NCI-H460 (cell line): ENCODE data around the gene AGPAT2. TPM values are rescaled to one million over a fixed set of nuclear protein-coding genes. Genes with fewer than 3 reads are reported as not detected.

Experiments used
- DNase-seq: peaks from one replicate; pipeline ENCODE4 v3.0.0-alpha.2; 2016; ENCODE audit warnings: low read depth; ENCODE audit errors: extremely low read depth
- total RNA-seq: library from RNA; depleted of rRNA; stranded (reverse); fragments of >200 nt; shearing (Covaris generic); gene quantifications from 2 replicates; pipeline ENCODE4 v1.2.3, GENCODE V29; 2014

The AGPAT2 gene
- total RNA-seq, 1 experiment from 2014 or later = 24.5 TPM

DNA sequence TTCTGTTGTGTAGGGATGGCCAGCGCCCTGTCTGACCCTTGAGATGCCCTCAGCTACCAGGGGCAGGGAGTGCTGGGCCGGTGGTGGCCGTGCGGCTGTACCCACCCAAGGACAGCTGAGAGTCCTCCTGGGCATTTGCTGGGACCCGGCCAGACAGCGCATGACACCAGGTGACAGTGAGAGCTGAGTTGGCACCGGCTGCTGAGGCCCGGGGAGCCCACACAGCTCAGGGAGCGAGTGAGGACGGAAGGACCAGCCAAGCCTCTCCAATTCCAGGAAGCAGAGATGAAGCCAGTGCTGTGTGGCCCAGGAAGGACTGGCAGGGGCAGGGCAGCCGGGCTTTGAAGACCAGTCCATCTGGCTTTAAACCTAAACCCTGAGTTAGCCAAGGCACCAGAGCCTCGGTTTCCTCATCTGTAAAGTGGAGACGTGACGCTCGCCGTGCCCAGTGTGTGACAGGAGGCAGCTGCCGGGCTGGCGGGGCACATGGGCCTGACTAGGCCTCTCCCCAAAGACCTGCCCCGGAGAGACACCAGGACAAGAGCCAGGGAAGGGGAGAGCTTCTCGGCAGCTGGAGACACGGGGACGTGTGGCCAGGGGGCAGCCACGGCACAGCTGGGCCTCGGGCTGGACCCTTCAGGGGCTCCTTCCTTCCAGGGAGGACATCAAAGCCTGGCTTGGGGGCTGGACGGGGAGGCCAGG is 3.0 kb upstream of the AGPAT2 start:
- no peak for DNase-seq

GRCh38 chr9:136689108-136689460 is 1.8 kb upstream of the AGPAT2 start:
- DNase-seq = no peak

DNA sequence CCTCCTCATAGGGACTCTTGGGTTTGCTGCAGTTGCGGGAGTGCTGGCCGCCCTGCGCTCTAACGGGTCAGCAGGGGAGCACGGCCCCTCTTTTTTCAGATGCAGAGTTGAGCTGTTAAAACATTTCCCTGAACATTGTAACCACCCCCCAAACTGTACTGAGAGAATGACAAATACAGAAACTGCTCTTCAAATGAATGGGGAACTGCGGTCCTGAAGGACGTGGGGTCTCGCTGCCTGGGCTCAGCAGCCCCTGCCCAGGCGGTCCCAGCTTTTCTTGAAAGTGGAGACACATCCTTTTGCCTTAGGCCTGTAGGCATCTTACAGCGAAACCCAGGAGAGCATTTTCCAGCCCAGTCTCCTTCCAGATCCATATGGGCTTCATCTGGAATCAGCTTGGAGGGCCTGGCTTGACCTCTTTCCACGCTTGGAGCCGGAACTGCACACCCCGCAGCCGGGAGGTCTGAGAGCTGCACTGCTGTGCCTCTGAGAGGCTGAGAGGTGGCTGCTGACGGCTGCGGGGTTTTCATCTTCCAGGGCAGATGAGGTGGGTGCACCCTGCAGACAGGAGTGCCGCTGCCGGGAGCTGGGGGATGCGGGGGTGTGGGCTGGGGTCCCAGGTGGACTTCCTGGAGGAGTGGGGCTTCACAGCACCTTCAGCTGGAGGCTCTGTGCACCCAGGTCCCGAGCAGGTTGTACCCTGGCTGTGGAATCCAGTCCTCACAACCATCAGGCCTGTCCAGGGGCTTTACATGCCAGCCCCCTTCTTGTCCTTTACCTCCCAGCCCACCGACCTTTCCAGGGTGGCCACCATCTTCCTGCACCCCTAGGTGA is 1.2 kb upstream of the AGPAT2 start:
- DNase-seq = no peak

DNA sequence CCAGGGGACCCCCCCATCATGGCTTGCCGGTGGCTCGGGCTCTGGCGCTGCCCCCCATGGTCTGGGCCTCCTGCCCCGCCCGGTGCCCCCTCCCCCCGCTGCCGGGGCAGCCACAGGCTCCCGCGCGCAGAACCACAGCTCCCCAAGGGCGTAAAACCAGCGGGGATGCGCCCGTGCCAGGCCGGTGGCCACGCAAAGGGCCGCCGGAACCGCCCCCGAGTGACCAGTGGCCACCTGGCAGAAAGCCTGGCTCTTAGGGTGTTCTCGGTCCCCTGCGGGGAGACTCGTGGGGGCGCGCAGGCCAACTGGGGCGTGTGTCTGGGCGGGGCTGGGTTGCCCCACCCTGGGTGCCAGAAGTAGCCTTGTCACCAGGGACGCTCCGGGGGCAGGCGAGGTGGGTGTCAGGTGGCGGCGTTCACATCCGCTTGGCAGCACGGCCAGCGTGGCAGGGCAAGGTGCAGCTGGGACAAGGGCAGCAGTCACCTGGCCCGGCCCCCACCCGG is 515 bp upstream of the AGPAT2 start:
- no peak for DNase-seq

DNA sequence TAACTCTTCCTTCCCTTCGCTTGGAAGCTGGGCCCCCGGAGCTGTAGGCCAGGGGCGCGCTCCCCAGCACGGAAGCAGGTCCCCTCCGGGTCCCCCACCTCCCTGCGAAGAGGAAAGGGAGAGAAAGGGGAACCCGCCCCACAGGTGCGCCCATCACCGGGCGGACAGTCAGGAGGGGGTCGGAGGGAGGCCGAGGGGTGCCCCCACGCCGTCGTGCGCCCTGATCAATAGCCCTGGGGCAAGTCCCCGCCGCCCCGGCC is 793 bp downstream of the AGPAT2 start:
- no peak for DNase-seq

- no peak for DNase-seq
Observed at GRCh38 chr9:136685790-136686533, 1.3 kb downstream of the AGPAT2 start.

GRCh38 chr9:136685216-136685615 is 2.0 kb downstream of the AGPAT2 start:
- DNase-seq = no peak

DNA sequence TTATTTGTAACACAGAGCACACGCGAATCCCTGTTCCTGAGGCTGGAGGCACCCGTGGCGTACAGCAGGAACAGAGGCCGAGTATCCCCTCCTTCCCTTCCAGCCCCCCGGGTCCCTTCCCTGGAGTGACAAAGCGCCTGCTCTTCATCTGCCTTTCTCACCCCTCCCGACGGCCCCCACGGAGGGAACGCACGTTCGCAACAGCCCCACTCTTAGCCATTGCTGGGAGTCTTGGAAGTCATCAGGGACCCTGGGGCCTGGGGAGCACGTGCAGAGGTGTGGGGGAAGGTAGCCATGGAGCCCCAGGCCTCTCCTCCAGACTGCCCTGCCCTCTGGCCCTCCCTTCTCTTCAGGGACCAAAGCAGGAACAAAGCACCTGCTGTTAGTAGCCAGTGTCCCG is 2.5 kb downstream of the AGPAT2 start:
- DNase-seq = no peak

- DNase-seq = no peak
Observed at GRCh38 chr9:136684339-136684738, 2.9 kb downstream of the AGPAT2 start.

DNA sequence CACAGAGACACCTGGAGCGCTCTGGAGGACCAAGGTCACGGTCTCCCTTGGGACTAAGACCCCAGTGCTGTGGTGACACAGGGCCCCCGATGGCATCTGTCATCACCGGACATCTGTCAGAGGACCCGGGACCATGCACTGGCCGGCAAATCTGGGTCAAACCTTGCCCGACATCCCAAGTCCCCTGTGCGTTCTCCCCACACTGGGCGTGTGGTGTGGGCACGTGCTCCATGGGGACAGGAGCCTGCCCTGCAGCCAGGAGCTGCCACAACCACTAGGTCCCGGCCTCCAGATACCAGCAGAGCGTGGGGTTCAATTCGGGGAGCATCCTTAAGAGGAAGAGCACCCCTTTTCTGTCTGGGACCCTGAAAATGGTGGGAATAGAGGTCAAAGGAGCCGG is 3.5 kb downstream of the AGPAT2 start:
- DNase-seq = no peak

GRCh38 chr9:136683173-136683745 is 4.0 kb downstream of the AGPAT2 start:
- DNase-seq = no peak

- no peak for DNase-seq
Observed at GRCh38 chr9:136682710-136683109, 4.5 kb downstream of the AGPAT2 start.

DNA sequence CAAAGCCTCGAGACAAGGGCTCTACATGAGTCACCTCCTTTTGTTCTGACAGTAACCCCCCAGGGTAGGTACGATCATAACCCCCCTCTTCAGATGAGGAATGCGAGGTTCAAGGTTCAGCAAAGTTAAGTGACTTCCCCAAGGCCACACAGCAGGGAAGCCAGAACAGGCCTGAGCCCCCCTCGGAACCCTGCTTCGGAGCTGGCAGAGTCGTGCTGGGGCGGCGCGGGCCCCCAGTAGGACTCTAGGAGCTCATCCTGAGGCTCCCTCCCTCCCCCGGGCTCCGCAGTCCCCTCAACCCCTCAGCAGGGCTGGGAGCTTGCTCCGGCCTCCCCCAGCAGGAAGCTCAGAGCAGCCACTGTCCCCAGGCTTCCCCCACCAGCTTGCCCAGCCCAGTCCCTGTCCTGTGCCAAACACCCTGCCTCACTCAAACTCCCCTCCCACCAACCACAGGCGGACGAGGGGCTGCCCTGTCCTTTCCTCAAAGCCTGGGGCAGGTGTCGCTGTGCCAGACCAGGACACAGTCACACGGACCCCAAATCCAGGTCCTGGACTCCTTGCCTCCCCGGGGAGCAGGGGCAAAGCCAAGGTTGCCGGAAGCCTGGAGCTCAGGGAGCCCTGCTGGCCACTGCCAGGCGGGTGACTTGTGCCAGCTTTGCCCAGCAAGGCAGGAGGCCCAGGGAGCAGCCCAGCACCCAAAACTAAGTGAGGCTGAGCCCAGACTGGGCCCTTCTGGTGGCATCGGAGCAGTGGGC is 5.1 kb downstream of the AGPAT2 start:
- no peak for DNase-seq

DNA sequence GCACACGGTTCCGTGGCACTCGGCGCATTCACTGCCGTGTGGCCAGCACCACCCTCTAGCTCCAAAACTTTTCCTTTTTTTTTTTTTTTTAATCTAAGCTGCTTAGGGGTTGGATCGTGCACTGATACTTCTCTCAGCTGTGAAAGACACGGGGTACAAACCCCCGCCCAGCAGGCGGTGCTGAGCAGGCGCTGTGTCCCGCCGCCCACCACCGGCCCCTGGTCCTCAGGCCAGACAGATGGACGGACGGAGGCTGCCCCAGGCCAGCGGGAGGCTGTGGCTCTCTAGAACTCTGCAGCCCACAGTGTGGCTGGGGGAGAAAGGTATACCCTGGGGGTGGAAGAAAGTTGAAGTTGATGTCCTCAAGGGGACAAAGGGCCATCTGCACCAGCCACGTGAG is 6.2 kb downstream of the AGPAT2 start:
- no peak for DNase-seq

DNA sequence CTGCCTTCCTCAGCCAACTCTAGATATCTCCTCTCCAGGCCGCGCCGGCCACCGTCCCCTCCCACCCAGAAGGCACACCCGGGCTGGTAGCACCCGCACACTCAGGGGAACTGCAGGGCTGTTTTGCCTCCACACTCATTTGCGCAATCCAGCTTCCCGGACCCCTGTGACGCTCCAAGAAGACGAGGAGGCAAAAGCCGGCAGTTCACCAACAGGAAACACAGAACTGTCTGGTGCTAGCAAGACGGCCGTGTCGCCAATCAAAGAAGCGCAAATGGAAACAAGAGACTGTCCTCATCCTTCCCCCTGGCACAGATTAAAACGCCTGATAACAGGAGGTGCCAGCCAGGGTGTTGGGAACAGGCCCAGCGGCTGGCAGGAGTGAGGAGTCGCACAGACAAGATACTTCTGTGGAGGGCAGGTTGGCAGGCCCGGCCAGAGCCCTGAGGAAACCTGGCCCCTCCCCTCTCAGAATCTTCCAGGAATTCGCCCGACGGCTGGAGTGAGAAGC is 7.8 kb downstream of the AGPAT2 start:
- DNase-seq = no peak

DNA sequence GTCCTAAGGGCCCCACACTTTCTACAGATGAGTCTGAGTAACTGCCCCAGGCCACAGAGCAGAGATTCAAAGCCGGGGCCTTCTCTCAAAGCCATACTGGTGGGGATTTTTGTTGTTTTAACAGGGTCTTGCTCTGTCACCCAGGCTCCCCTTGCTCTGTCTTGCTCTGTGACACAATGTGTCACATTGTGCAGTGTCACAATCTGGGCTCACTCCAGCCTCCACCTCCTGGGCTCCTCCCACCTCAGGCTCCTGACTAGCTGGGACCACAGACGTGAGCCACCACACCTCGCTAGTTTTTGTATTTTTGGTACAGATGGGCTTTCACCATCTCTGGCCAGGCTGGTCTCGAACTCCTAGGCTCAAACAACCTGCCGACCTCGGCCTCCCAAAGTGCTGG is 8.6 kb downstream of the AGPAT2 start:
- DNase-seq = no peak

- no peak for DNase-seq
Observed at GRCh38 chr9:136678034-136678433, 9.2 kb downstream of the AGPAT2 start.

DNA sequence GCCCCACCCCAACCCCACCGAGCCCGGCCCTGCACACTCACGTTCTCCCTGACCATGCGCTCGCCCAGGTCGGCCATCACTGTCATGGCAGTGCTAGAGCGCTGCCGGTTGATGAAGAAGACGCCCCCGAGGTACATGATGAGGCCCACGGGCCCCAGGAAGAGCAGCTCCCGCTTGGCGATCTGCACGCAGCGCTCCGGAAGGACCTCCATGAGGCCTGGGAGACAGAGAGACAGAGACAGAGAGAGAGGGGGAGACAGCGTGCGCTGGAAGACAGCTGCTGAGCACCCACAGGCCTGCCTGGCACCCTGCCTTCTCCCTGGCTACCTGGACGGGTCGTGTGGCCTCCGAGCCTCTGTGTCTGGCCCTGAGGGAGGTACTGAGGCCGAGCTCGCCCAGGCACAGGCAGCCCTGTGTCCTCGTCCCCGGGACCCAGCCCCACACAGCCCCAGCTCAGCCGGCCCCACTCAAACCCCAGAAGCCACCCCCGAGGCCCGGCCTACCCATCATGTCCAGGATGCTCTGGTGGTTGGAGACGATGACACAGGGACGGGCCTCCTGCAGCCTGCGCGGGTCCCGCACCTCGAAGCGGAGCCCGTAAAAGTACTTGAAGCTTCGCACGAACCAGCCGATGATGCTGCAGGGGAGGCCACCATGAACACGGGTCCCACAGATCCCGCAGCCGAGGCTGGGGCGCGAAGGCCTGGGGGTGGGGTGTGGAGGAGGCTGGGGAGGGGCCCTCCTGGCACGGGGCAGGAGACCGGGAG is 10.2 kb downstream of the AGPAT2 start:
- DNase-seq = no peak

GRCh38 chr9:136676297-136676794 is 10.9 kb downstream of the AGPAT2 start:
- no peak for DNase-seq
